ENCODE results near the gene XXYLT1.

DNA sequence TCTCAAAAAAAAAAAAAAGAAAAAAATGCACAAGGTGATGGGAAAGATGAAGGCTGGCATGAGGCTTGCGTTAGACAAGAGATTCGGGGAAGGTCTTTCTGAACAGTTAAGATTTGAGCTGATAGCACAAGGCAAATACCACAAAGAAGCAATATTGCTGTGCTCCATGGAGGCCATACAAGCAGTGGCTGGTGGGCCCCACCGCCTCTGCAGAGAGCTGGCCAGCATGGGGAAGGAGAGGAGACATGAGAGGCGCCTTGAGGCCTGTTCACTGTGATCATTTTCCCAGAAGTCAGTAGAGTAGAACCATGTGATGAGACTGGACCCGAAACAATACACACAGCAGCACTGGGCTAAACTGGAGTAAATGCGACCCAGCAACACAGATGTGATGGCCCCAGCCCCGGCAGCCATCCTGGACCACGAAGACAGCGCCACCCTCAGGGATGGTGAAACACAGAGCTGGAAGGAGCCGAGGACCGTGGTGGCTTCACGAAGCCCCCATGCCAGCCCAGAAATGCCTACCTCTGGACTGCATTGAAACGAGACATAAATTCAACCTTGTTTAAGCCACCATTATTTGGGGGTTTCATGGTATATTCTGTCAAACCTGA is 5.5 kb downstream of the XXYLT1 start:
- no peak for TF ChIP-seq POLR2AphosphoS5 (IDR thresholded peaks at IDR 0.05)
- TF ChIP-seq, protein P1, sequence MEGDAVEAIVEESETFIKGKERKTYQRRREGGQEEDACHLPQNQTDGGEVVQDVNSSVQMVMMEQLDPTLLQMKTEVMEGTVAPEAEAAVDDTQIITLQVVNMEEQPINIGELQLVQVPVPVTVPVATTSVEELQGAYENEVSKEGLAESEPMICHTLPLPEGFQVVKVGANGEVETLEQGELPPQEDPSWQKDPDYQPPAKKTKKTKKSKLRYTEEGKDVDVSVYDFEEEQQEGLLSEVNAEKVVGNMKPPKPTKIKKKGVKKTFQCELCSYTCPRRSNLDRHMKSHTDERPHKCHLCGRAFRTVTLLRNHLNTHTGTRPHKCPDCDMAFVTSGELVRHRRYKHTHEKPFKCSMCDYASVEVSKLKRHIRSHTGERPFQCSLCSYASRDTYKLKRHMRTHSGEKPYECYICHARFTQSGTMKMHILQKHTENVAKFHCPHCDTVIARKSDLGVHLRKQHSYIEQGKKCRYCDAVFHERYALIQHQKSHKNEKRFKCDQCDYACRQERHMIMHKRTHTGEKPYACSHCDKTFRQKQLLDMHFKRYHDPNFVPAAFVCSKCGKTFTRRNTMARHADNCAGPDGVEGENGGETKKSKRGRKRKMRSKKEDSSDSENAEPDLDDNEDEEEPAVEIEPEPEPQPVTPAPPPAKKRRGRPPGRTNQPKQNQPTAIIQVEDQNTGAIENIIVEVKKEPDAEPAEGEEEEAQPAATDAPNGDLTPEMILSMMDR (IDR thresholded peaks at IDR 0.05), result no peak
- no peak for TF ChIP-seq POLR2A (IDR thresholded peaks at IDR 0.05)
